ENCODE data around the gene TBL1XR1. TPM values are rescaled to one million over a fixed set of nuclear protein-coding genes. Genes with fewer than 3 reads are reported as not detected.

The TBL1XR1 gene
- total and polyA plus RNA-seq, 2 donors (not counting 3 experiments of a cell fraction or from before 2014, with no cell fraction given), result 26.9 to 146 TPM

GRCh38 chr3:176974279-176974678 is 223.0 kb downstream of the TBL1XR1 start:
- ChIA-PET POLR2A (no interaction called here), CTCF (no interaction called here)
- Histone ChIP-seq H3K4me3 (replicated peaks in 1 of 3; ENCODE audit: insufficient read depth in 1 of 3, low read depth in 1 of 3, low read length in 3 of 3) (no peak overlapping the region), H3K9me3 (replicated peaks; ENCODE audit: control insufficient read depth, insufficient read depth, low read length) (no peaks in the 10 kb centered on the region), H3K4me1 (ENCODE audit: control insufficient read depth, extremely low read depth, insufficient read depth, low read length) (peaks cover 9% of the 10 kb centered on the region), H3K36me3 (ENCODE audit: control insufficient read depth in 2 of 2, extremely low read depth in 1 of 2, insufficient read depth in 2 of 2, low read length in 2 of 2) (no peaks in the 10 kb centered on the region), H3K27me3 (ENCODE audit: control insufficient read depth in 2 of 2, insufficient read depth in 2 of 2, low read length in 2 of 2) (no peaks in the 10 kb centered on the region), H3K9ac (replicated peaks; ENCODE audit: extremely low read depth, insufficient read depth, low read length) (no peak overlapping the region), H2AFZ (ENCODE audit: low read depth, low read length) (no peak overlapping the region), H4K20me1 (replicated peaks; ENCODE audit: control insufficient read depth, extremely low read depth, insufficient read depth, low read length) (no peaks in the 10 kb centered on the region), H3K9me1 (replicated peaks; ENCODE audit: control insufficient read depth, extremely low read depth, insufficient read depth, low read length) (no peaks in the 10 kb centered on the region), H3K4me2 (ENCODE audit: insufficient read depth, low read length) (no peak overlapping the region), H3K79me2 (ENCODE audit: control insufficient read depth, insufficient read depth, low read length) (no peaks in the 10 kb centered on the region), H3K27ac (ENCODE audit: insufficient read depth, low read depth, low read length) (no peak overlapping the region)
- TF ChIP-seq POLR2AphosphoS5 (IDR thresholded peaks at IDR 0.05; ENCODE audit: insufficient read depth, low read depth, low read length), result no peak
- TF ChIP-seq MAX (IDR thresholded peaks at IDR 0.05; ENCODE audit: insufficient read depth, insufficient read length), result no peak
- TF ChIP-seq GATA2 (IDR thresholded peaks at IDR 0.05; ENCODE audit: insufficient read depth, insufficient read length, low read depth, low read length), result no peak
- TF ChIP-seq EZH2 (IDR thresholded peaks at IDR 0.05; ENCODE audit: borderline replicate concordance, low read depth, low read length, severe bottlenecking), result no peak
- TF ChIP-seq JUN (IDR thresholded peaks at IDR 0.05; ENCODE audit: borderline replicate concordance, insufficient read depth, insufficient read length, low read depth), result no peak
- TF ChIP-seq POLR2A (IDR thresholded peaks at IDR 0.05; ENCODE audit: low read depth, low read length), result no peak
- TF ChIP-seq, protein P1, sequence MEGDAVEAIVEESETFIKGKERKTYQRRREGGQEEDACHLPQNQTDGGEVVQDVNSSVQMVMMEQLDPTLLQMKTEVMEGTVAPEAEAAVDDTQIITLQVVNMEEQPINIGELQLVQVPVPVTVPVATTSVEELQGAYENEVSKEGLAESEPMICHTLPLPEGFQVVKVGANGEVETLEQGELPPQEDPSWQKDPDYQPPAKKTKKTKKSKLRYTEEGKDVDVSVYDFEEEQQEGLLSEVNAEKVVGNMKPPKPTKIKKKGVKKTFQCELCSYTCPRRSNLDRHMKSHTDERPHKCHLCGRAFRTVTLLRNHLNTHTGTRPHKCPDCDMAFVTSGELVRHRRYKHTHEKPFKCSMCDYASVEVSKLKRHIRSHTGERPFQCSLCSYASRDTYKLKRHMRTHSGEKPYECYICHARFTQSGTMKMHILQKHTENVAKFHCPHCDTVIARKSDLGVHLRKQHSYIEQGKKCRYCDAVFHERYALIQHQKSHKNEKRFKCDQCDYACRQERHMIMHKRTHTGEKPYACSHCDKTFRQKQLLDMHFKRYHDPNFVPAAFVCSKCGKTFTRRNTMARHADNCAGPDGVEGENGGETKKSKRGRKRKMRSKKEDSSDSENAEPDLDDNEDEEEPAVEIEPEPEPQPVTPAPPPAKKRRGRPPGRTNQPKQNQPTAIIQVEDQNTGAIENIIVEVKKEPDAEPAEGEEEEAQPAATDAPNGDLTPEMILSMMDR (IDR thresholded peaks at IDR 0.05; ENCODE audit: extremely low read depth in 1 of 2, insufficient read depth in 1 of 2, low read depth in 1 of 2, low read length in 2 of 2), result no peak
- intact Hi-C loops (cut with micrococcal nuclease), result no loop called here
- dilution Hi-C loops (cut with MboI; ENCODE audit: extremely low pct_ligation_motif_present, low sequenced_read_pairs), result no loop called here
- DNase-seq (ENCODE audit: low read depth, low spot score), result no peak
- BruUV-seq (replicated peaks), result no TSS peak
- no peak for FAIRE-seq

Measured in endothelial cell of umbilical vein (primary cell).